ENCODE results near the gene PREPL. TPM values are rescaled to one million over a fixed set of nuclear protein-coding genes. Genes with fewer than 3 reads are reported as not detected.

The PREPL gene
- total RNA-seq, 2 experiments from 2014 or later = 31.5 to 38.6 TPM

GRCh38 chr2:44295633-44296359, 65.5 kb downstream of the PREPL start:
- no peaks in the 10 kb centered on the region for H3K9me3 Mint-ChIP-seq (ENCODE audit: low read depth)
- no peak overlapping the region for H3K27ac Mint-ChIP-seq
- intact Hi-C loops (cut with DNase I, micrococcal nuclease) = no loop called here
- DNase-seq (peak; percentile 25), ATAC-seq (no peak)
- ChIA-PET CTCF (interaction anchor here (0.5 to 2.1 kb wide), 14 partner anchors 13 to 847 kb away, joined by 3 to 6 read pairs (median 3); no protein-coding TSS in a partner anchor), POLR2A (no interaction called here)
- no peaks in the 10 kb centered on the region for H3K36me3 Mint-ChIP-seq (ENCODE audit: low read depth)
- no peak overlapping the region for H3K4me3 Mint-ChIP-seq
- H3K27me3 Mint-ChIP-seq = peaks cover 5% of the 10 kb centered on the region
- H3K4me1 Mint-ChIP-seq = peaks cover 11% of the 10 kb centered on the region

- H3K27me3 Mint-ChIP-seq = peaks cover 5% of the 10 kb centered on the region
- no peak overlapping the region for H3K4me3 Mint-ChIP-seq
- ATAC-seq (no peak), DNase-seq (no peak)
- no peaks in the 10 kb centered on the region for H3K36me3 Mint-ChIP-seq (ENCODE audit: low read depth)
- no peak overlapping the region for H3K27ac Mint-ChIP-seq
- intact Hi-C loops (cut with DNase I, micrococcal nuclease) = no loop called here
- CTCF ChIA-PET = interaction anchor here (0.5 to 2.1 kb wide), 10 partner anchors 39 to 209 kb away, joined by 3 to 5 read pairs (median 4); no protein-coding TSS in a partner anchor
- H3K9me3 Mint-ChIP-seq (ENCODE audit: low read depth) = no peaks in the 10 kb centered on the region
- H3K4me1 Mint-ChIP-seq = peaks cover 11% of the 10 kb centered on the region
- POLR2A ChIA-PET = interaction anchor here (0.6 kb wide), 1 partner anchor 210 kb away, joined by 3 read pairs; no protein-coding TSS in a partner anchor
These were observed 66.2 kb downstream of the PREPL start for GRCh38 chr2:44295113-44295512.

- ChIA-PET POLR2A (no interaction called here), CTCF (interaction anchor here (0.9 kb wide), 1 partner anchor 38 kb away, joined by 4 read pairs; no protein-coding TSS in a partner anchor)
- intact Hi-C loops (cut with DNase I, micrococcal nuclease) = loop anchor here in 1 of 2 experiments (2.0 kb wide), 1 partner anchor 205 kb away; no protein-coding TSS in a partner anchor
- H3K9me3 Mint-ChIP-seq (ENCODE audit: low read depth) = no peaks in the 10 kb centered on the region
- peaks cover 5% of the 10 kb centered on the region for H3K27me3 Mint-ChIP-seq
- no peak overlapping the region for H3K27ac Mint-ChIP-seq
- H3K4me3 Mint-ChIP-seq = no peak overlapping the region
- no peaks in the 10 kb centered on the region for H3K36me3 Mint-ChIP-seq (ENCODE audit: low read depth)
- DNase-seq = peak; percentile 6
- ATAC-seq = no peak
- H3K4me1 Mint-ChIP-seq = peaks cover 6% of the 10 kb centered on the region
These were observed 69.7 kb downstream of the PREPL start for GRCh38 chr2:44291281-44292248.

- H3K27me3 Mint-ChIP-seq = peaks cover 5% of the 10 kb centered on the region
- no peak overlapping the region for H3K27ac Mint-ChIP-seq
- H3K4me1 Mint-ChIP-seq = no peaks in the 10 kb centered on the region
- no peaks in the 10 kb centered on the region for H3K36me3 Mint-ChIP-seq (ENCODE audit: low read depth)
- POLR2A ChIA-PET = no interaction called here
- CTCF ChIA-PET = no interaction called here
- intact Hi-C loops (cut with DNase I, micrococcal nuclease) = loop anchor here in 1 of 2 experiments (2.0 kb wide), 1 partner anchor 203 kb away; no protein-coding TSS in a partner anchor
- no peak overlapping the region for H3K4me3 Mint-ChIP-seq
- H3K9me3 Mint-ChIP-seq (ENCODE audit: low read depth) = no peaks in the 10 kb centered on the region
- DNase-seq (no peak), ATAC-seq (no peak)
These were observed 71.0 kb downstream of the PREPL start for GRCh38 chr2:44290261-44290660.

- no peaks in the 10 kb centered on the region for H3K4me1 Mint-ChIP-seq
- no peak for DNase-seq
- H3K27ac Mint-ChIP-seq = no peak overlapping the region
- ATAC-seq = no peak
- H3K36me3 Mint-ChIP-seq (ENCODE audit: low read depth) = no peaks in the 10 kb centered on the region
- ChIA-PET POLR2A (interaction anchor here (0.6 kb wide), 1 partner anchor 48 kb away, joined by 4 read pairs; no protein-coding TSS in a partner anchor), CTCF (interaction anchor here (0.6 to 1.7 kb wide), 4 partner anchors 44 to 839 kb away, joined by 3 to 4 read pairs (median 3); no protein-coding TSS in a partner anchor)
- no peaks in the 10 kb centered on the region for H3K9me3 Mint-ChIP-seq (ENCODE audit: low read depth)
- intact Hi-C loops (cut with DNase I, micrococcal nuclease) = no loop called here
- peaks cover 1% of the 10 kb centered on the region for H3K27me3 Mint-ChIP-seq
- no peak overlapping the region for H3K4me3 Mint-ChIP-seq
These were observed 74.2 kb downstream of the PREPL start for GRCh38 chr2:44286884-44287638.

GRCh38 chr2:44286119-44286883, 75.0 kb downstream of the PREPL start:
- H3K4me1 Mint-ChIP-seq = no peaks in the 10 kb centered on the region
- POLR2A ChIA-PET = interaction anchor here (0.6 kb wide), 1 partner anchor 47 kb away, joined by 4 read pairs; no protein-coding TSS in a partner anchor

GRCh38 chr2:44285174-44285573, 76.1 kb downstream of the PREPL start:
- Mint-ChIP-seq H3K27ac (no peak overlapping the region), H3K4me3 (no peak overlapping the region), H3K36me3 (ENCODE audit: low read depth) (no peaks in the 10 kb centered on the region), H3K27me3 (no peaks in the 10 kb centered on the region), H3K4me1 (no peaks in the 10 kb centered on the region), H3K9me3 (ENCODE audit: low read depth) (no peaks in the 10 kb centered on the region)
- ChIA-PET POLR2A (no interaction called here), CTCF (interaction anchor here (0.7 to 1.0 kb wide), 2 partner anchors 16 to 230 kb away, joined by 3 read pairs; no protein-coding TSS in a partner anchor)
- DNase-seq (no peak), ATAC-seq (no peak)
- intact Hi-C loops (cut with DNase I, micrococcal nuclease) = no loop called here

More at GRCh38 chr2:44286119-44286883, 75.0 kb downstream of the PREPL start:
- H3K4me3 Mint-ChIP-seq = no peak overlapping the region
- no peak for ATAC-seq
- H3K36me3 Mint-ChIP-seq (ENCODE audit: low read depth) = no peaks in the 10 kb centered on the region
- intact Hi-C loops (cut with DNase I, micrococcal nuclease) = no loop called here
- no peak for DNase-seq
- H3K9me3 Mint-ChIP-seq (ENCODE audit: low read depth) = no peaks in the 10 kb centered on the region
- CTCF ChIA-PET = interaction anchor here (0.6 to 1.0 kb wide), 4 partner anchors 15 to 840 kb away, joined by 3 read pairs; no protein-coding TSS in a partner anchor
- no peaks in the 10 kb centered on the region for H3K27me3 Mint-ChIP-seq
- H3K27ac Mint-ChIP-seq = no peak overlapping the region

GRCh38 chr2:44283116-44283666, 78.1 kb downstream of the PREPL start:
- Mint-ChIP-seq H3K4me1 (no peaks in the 10 kb centered on the region), H3K27me3 (no peaks in the 10 kb centered on the region), H3K4me3 (no peak overlapping the region), H3K9me3 (ENCODE audit: low read depth) (no peaks in the 10 kb centered on the region), H3K36me3 (ENCODE audit: low read depth) (no peaks in the 10 kb centered on the region), H3K27ac (no peak overlapping the region)
- DNase-seq = no peak
- ATAC-seq = no peak
- ChIA-PET CTCF (interaction anchor here (0.9 to 1.4 kb wide), 2 partner anchors 9 to 239 kb away, joined by 3 to 4 read pairs; no protein-coding TSS in a partner anchor), POLR2A (no interaction called here)
- intact Hi-C loops (cut with DNase I, micrococcal nuclease) = no loop called here

GRCh38 chr2:44280869-44281268, 80.4 kb downstream of the PREPL start:
- Mint-ChIP-seq H3K9me3 (ENCODE audit: low read depth) (no peaks in the 10 kb centered on the region), H3K4me1 (no peaks in the 10 kb centered on the region), H3K4me3 (no peak overlapping the region), H3K27ac (no peak overlapping the region), H3K27me3 (no peaks in the 10 kb centered on the region), H3K36me3 (ENCODE audit: low read depth) (no peaks in the 10 kb centered on the region)
- no peak for ATAC-seq
- CTCF ChIA-PET = interaction anchor here (0.7 kb wide), 1 partner anchor 8 kb away, joined by 3 read pairs; no protein-coding TSS in a partner anchor
- no peak for DNase-seq
- intact Hi-C loops (cut with DNase I, micrococcal nuclease) = no loop called here
- POLR2A ChIA-PET = no interaction called here

GRCh38 chr2:44277541-44277940, 83.8 kb downstream of the PREPL start:
- Mint-ChIP-seq H3K9me3 (ENCODE audit: low read depth) (no peaks in the 10 kb centered on the region), H3K27me3 (no peaks in the 10 kb centered on the region), H3K4me1 (no peaks in the 10 kb centered on the region), H3K4me3 (no peak overlapping the region), H3K36me3 (ENCODE audit: low read depth) (no peaks in the 10 kb centered on the region), H3K27ac (no peak overlapping the region)
- ChIA-PET POLR2A (no interaction called here), CTCF (interaction anchor here (0.6 to 1.0 kb wide), 3 partner anchors 19 to 1311 kb away, joined by 3 to 4 read pairs (median 3); no protein-coding TSS in a partner anchor)
- no peak for ATAC-seq
- no peak for DNase-seq
- intact Hi-C loops (cut with DNase I, micrococcal nuclease) = no loop called here

Data from activated CD4-positive, alpha-beta T cell treated with anti-CD3 and anti-CD28 coated beads for 36 hours (primary cell).